HG03520 (cell line): ENCODE measurements around the gene CACNG5.

Experiments
- ATAC-seq: cut with Tn5 transposase; IDR thresholded peaks from one replicate; pipeline ENCODE4 v1.9.1; 2021; ENCODE audit warnings: mild to moderate bottlenecking, moderate library complexity; ENCODE audit not compliant: unreplicated experiment

The CACNG5 gene

DNA sequence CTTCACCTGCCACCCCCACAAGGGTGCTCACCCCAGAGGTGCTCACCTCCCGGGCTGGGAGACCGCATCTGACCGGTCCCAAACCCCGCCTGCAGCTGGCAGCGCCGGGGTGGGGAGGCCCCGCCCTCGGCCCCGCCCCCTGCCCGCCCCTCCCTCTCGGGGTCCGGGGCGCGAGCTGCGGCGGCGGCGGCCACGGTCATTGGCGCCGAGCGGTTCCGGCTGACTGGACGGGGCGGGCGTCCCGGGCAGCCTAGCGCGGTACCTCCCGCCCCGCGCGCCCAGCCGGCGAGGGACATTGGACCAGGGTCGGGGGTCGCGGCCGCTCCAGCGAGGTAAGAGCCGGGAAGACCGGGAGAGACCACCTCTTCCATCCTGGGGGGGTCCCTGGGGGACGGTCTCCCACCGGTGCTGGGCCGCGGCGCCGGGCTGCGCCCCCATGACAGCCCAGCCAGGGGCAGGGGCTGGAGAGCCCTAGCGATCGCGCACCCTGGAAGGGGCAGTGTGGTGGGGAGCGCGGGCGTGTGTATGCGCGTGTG lies at the start of gene CACNG5:
TSS of gene CACNG5 (plus strand) at position 199 of the 536 bp plus-strand sequence. CDS start 42,216 bp downstream, outside the sequence.
- no peak for ATAC-seq

DNA sequence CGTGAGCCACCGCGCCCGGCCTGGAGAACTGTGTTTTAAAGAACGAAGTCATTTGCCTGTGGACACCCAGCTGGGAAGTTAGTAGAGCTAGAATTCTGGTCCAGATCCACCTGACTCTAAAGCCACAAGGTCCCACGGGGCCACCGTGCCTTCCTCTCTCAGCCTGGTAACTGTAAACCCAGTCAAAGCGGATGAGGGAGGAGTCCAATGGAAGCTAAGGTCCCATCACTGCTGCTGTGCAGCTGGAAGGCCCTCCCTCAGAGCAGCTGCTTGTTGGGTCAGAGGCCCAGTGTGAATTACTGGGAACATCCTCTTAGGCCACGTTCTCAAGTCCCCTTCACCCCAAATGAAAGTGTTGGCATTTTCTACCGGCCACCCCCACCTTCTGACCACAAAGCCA lies 48.8 kb upstream of the CACNG5 start:
- no peak for ATAC-seq

- no peak for ATAC-seq
These were observed 47.0 kb upstream of the CACNG5 start for GRCh38 chr17:66787914-66788313.

GRCh38 chr17:66789093-66789492 lies 45.8 kb upstream of the CACNG5 start:
- no peak for ATAC-seq

GRCh38 chr17:66789961-66790437 lies 44.9 kb upstream of the CACNG5 start:
- ATAC-seq: no peak

- ATAC-seq: no peak
These were observed 44.3 kb upstream of the CACNG5 start for GRCh38 chr17:66790501-66791061.

GRCh38 chr17:66791347-66791746 lies 43.6 kb upstream of the CACNG5 start:
- ATAC-seq: no peak

GRCh38 chr17:66793814-66794213 lies 41.1 kb upstream of the CACNG5 start:
- no peak for ATAC-seq

GRCh38 chr17:66795486-66795885 lies 39.4 kb upstream of the CACNG5 start:
- ATAC-seq: no peak

DNA sequence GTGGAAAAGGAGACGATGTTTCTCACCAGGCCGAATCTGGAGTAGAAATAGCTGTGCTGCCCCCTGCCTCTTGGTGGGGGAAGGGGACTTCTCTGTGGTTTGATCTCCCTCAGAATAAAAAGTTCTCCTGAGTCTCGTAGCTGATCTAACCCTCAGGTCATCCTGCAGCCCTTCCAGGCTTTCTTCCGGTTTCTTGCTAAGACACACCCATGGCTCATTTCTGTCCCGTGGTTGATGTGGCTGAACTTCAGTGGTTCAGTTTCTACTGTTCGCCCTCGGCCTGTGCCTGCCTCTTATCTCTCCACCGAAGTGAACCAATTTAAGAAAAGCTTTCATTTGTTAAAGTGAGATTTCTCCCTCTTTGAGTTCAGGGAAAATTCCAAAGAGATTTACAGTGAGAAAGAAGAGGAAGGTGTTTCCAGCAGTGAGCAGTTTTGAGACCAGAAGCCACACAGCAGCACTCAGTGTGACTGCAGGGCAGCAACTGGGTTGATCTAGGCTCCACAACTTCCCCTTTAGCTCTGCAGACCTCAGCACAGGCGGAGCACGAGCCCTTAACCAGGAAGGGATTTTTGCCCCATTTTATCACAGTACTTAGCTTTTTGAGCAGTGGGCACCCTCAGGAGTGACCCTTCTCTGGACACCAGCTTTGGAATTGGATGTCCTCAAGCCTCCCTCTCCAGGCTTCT lies 34.9 kb upstream of the CACNG5 start:
- ATAC-seq: no peak

GRCh38 chr17:66803474-66803951 lies 31.4 kb upstream of the CACNG5 start:
- no peak for ATAC-seq

DNA sequence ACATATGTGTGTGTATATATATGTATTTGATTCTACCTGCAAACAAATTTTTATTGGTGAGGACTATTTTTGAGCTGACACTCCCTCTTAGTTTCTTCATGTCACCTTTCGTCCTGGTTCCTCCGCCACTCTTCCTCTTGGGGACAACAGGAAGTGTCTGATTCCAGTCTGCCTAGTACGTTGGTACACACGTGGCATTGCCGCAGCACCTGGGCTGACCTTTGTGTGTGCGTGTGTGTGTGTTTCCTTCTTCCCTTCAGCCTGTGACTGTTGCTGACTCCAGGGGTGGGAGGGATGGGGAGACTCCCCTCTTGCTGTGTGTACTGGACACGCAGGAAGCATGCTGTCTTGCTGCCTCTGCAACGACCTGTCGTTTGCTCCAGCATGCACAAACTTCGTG lies 29.4 kb upstream of the CACNG5 start:
- no peak for ATAC-seq

DNA sequence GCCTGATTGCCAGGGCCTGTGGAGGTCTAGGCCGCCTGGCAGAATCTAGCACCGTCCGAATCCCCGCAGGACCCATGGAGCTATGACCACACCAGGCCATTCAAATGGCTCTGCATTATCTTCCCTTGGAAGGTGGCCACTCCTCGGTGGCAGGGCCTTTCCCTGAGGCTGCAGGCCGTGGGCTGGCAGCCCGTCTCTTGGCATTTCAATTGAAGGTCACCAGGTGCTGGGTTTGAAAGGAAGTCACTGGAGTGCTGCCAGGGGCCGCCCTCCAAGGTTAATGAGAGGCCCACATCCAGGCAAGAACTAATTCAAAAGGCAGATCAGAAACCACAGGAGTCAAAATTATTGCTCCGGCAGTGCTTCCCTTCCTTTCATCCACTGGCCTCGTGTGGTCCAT lies 27.7 kb upstream of the CACNG5 start:
- ATAC-seq: no peak

- ATAC-seq: no peak
These were observed 25.5 kb upstream of the CACNG5 start for GRCh38 chr17:66809408-66809807.

- ATAC-seq: no peak
These were observed 23.8 kb upstream of the CACNG5 start for GRCh38 chr17:66810951-66811682.

- no peak for ATAC-seq
These were observed 23.2 kb upstream of the CACNG5 start for GRCh38 chr17:66811683-66812054.

DNA sequence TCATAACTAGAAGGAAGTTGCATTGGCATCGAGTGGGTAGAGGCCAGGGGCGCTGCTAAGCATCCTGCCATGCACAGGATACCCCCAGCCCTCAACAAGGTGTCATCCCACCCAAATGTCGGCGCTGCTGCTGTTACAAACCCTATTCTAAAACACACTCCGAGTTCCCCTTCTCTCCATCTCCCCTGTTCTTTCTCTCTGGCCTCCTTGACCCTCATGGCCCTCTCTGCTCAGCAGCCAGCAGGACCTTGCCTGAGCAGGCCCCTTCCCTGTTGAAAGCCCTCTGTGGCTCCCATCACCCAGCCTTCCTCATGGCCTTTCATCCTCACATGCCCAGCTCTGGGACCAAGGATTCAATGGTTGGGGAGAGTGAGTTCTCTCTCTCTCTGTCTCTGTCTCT lies 22.3 kb upstream of the CACNG5 start:
- ATAC-seq: no peak

DNA sequence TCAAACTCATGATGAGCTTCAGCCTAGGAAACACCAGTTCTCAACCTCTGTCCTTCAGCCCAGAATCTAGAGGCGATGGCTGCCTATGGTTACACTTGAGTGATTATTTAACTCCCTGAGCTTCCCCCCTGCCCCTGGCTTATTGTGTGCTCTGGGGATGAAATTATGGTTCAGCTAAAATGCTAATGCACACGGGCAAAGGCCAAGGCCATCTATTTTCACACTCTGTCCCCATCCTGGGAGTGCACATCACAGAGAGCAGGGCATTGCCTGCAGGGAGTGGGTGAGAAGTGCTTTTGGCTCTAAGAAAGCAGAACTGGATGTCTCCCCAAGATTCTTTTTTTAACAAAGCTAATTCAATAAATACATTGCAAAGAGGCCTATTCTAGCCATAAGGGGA lies 21.6 kb upstream of the CACNG5 start:
- ATAC-seq: no peak

- ATAC-seq: no peak
These were observed 20.9 kb upstream of the CACNG5 start for GRCh38 chr17:66814026-66814425.

- ATAC-seq: no peak
These were observed 20.3 kb upstream of the CACNG5 start for GRCh38 chr17:66814570-66814969.

GRCh38 chr17:66817750-66818149 lies 17.2 kb upstream of the CACNG5 start:
- no peak for ATAC-seq

DNA sequence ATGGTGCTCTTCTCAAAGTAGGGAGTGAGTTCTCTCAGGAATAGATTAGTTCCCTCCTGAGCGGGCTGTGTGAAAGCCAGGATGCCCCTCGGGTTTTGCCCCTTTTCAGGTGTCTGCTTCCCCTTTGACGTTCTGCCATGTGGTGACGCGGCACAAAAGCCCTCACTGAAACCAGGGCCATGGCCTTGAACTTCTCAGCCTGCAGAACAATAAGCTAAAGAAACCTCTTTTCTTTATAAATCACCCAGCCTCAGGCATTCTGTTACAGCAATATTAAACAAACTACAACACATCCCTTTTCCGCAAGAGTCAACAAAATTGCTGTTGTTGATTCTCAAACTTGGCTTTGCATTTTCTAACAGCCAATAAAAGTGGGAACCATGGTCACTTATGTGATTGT lies 15.5 kb upstream of the CACNG5 start:
- ATAC-seq: no peak
